GM10847 (cell line): ENCODE results near the gene PREP.

Source experiments
- POLR2A ChIP-seq: IDR thresholded peaks from 2 replicates; pipeline ENCODE4 v1.6.1; 2011; ENCODE audit not compliant: insufficient read length; ENCODE audit errors: extremely low read depth

PREP gene

DNA sequence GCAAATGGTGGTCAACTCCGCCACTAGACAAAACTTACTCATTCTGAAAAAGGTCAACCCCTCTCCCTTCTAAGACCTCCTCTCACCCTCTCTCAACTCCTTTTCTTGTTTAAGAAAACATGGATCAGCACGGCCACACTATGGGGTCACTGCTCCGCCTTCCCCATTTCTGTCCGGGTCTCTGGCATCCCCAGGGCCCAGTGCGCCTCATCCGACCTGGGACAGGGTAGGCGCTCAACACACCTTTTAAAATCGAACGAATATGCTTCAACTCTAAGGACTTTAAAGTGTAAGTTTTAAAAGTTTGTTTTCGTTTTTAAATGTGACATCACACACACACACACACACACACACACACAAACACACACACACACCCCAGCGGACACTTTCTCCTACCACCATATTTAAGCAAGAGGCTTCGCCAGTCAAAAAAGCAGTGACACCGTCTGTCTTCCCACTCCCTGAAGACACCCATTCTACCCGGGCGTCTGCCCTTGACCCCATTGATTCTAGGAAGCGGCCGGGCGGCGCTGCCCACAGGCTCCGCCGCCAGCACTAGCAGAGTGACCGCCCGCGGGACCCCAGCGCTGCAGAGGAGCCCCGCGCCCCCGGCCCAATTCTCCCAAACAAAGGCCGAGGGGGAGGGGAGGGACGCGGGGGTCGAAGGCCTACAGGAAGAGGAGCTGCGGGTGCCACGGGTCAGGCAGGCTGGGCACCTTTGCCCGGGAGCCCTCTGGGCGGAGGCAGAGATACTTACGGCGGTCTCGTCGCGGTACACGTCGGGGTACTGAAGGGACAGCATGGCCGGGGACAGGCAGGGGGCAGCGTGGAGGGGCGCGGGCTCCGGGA is 568 bp downstream of the PREP start:
- no peak for TF ChIP-seq POLR2A

DNA sequence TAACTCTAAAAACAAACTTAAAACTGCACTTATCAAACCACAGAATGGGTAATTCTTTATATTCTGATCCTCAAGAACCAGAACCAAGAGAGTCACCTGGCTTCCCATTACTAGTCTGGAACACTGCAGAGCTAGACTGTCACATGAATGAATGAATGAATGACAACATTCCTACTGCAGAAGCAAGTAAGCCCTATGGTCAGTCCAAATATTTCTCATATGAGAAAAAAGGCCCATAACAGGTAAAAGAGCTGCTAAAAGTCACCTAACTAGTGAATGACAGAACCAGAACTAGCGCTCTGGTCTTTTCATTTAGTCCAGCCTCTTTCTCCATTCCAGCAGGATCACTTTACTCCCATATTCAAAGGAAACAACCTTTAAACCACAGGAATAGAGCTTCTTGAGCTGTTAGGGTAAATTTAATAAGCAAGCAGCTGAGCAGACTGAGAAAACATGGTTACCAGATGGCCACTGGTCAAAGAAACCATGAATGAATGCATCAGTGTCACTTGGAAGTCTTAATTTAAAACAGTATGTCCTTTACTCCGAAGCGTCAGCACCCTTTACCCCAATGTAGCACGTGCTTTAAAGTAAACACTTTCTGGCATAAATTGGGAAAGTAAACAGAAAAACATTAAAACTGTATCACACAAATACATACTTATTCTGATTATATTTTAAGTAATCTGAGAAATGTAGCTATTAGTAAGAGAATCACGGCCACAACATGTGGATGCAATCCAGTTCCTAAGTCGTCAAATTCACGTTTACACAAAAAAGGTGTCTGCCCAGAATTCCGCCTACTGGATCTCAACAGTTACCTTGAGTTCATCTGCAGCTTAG is 1.4 kb downstream of the PREP start:
- TF ChIP-seq POLR2A = no peak

DNA sequence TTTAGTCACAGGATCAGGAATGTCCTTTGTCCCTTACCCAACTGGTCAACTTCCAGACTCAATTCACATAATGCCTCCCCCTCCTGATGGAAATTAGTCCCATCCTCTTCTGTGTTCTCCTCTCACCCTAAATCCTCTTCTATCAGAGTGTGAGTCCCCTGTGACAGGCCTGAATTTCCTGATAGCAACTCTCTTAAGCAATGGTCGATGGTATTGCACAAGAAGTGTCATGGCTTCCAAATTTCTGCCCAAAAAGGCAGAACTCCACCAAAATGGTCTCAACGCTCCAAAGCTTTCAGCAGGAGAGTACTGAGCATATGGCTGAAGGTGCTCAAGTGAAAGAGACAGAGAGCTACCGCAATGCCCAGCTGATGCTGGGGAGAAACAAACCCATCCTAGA is 2.4 kb downstream of the PREP start:
- TF ChIP-seq POLR2A = no peak

DNA sequence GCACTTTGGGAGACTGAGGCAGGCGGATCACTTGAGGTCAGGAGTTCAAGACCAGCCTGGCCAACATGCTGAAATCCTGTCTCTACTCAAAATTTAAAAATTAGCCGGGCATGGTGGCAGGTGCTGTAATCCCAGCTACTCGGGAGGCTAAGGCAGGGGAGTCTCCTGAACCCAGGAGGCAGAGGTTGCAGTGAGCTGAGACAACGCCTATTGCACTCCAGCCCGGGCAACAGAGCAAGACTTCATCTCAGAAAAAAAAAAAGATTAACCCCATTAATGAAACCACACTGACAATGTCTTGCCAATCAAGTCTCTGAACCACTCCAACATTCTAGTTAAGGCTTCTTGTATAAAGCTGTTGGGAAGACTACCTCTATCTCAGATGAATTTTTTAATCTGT is 4.0 kb downstream of the PREP start:
- TF ChIP-seq POLR2A = no peak

DNA sequence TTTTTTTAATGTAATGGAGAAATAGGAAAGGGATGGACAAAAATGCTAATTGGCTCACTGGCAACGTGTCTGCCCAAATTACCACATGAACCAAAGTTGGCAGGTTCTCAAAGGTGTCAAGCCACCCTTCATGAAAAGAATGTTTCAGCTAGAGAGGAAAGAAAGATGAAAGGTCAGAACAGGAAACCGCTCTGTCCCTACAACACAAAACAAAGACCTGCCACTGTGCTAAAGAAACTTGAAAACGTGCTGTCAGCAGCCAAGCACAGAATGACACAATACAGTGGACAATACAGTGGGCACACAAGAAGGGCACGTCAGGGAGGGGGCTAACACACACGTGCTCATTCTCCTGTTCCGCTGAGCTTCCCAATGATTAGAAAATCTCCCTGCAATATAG is 4.9 kb downstream of the PREP start:
- no peak for TF ChIP-seq POLR2A

DNA sequence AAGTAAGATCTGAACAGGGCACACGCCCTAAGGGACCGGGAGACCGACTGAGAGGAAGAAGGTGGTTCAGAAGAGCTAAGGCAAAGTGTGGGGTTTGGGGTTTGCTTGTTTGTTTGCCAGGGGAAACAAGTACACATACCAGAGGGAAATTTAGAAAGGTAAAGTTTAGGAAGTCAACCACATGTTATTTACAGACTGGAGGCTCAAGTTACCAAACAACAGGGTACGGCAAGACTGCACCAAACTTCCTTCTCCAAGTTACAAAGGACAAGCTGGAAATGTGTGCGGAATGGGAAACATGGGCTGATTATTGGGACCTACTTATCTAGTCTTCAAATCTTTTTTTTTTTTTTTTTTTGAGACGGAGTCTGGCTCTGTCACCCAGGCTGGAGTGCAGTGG is 11.2 kb downstream of the PREP start:
- no peak for TF ChIP-seq POLR2A

DNA sequence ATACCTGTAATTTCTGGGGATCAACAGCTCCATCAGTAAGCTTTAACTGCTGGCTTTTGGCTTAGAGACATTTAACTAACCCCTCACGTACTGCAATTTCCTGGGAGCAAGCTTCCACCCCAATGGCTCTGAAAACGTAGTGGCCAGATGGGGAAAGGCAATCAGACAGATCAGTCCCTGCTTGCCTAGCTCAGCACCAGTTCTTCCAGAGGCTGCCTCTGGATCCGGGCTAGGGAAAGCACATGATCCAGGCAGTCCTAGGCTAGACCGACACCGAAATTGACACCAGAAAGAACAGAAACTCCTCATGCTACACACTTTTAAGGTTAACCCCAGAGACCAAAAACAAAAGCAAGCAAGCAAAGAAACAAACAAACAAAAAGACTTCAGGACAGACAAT is 13.3 kb downstream of the PREP start:
- no peak for TF ChIP-seq POLR2A

DNA sequence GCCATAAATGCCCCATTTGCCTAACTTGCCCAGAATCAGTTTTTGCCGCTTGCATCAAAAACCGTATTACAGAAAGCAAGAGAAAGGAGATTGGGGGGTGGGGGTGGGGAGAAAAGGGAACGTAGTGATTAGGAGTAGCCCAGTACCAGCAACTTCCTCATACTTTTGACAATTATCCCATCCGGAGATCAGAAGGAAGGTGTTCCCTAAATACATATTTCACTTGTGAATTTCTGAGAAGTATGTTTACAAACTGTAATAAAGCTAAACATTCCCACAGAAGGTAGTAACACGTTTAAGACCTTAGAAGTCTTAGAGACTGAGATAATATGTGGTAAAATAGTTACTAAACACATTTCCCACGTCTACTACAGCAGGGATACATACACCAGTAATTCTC is 14.5 kb downstream of the PREP start:
- TF ChIP-seq POLR2A = no peak

DNA sequence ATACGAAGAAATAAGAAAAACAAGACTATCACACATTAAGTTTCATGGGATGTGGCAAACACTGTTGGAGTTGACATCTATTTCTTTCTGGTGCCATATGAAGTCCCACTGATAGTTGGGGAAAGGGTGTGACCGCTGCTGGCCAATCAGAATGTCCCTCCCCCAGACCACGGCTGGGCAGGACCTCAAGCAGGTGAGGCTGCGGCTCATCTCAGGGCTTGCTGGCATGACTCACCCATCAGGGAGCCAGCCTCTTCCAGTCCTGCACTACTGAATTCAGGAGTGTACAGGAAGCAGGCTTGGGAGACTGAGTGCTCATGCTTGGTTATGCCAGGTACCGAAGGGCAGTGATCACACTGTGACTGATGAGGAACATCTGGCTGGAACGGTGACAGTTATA is 18.9 kb downstream of the PREP start:
- no peak for TF ChIP-seq POLR2A

DNA sequence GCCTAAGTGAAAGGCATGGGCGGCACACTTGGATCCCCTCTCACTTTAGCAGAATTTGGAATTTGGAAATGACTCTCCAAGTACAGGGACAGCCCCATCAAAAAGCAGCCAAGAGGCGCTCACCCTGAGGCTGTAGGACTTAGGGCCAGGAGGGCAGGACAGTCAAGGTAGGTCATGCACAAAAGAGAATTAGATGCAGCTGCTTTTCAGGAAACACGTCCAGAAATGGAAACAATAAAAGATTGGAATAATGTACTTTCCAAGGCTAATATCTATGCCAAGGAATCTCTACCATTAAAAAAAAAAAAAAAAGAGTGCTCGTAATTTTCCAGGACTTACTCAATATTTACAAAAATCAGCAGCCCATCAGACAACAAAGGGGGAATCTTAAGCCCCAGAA is 19.9 kb downstream of the PREP start:
- TF ChIP-seq POLR2A = no peak

DNA sequence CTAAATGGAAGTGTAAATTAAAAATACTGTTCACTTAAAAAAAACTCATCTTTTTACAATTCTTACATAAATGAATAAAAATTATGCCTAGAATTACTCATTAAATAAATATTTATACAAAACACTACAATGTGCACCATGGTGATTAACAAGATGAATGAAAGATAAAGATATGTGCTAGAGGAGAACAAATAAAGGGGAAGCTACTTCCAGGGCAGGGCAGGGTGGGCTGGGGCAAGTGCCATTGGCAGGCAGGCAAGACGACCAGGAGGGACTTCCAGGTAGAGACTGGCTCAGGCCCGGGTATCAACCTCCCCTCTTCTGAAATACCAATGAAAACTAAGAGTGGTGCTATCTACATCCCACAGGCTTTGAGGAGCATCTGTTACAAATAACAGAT is 20.4 kb downstream of the PREP start:
- TF ChIP-seq POLR2A = no peak

DNA sequence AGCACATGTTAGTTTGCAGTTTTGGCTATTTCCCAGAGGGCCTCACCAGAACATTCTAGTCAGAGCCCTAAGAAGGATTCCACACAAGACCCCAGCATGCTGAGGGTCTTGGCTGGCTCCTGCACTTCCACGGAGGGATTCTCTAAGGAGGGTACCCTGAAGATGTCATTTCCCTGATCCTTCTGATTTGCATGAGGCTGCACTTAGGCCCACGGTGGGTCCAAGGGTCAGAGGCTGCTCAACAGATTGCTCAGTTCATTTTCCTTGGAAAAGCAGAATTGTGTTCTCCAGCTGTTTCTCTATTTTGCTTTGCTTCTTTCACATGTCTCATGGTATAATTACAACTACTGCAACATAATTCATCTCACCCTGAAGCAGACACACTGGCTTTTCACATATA is 22.2 kb downstream of the PREP start:
- no peak for TF ChIP-seq POLR2A

DNA sequence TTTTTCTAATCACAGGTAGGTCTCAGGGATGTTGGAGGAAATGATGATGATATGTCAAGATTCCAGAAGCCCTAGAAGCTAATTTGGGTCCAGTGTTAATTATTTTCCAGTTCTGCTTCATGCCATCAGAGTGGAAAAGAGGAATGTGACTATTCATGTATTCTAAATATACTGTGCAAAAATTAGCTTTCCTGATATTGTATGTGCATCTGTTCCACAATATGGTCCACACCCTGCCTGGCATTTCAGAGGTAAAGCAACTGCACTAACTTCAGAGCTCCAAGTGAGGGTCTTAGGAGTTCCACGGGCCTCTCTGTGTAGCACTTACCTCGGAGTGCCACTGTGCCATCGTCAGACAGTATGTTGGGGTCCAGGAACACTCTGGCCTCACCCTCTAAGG is 27.1 kb downstream of the PREP start:
- no peak for TF ChIP-seq POLR2A

DNA sequence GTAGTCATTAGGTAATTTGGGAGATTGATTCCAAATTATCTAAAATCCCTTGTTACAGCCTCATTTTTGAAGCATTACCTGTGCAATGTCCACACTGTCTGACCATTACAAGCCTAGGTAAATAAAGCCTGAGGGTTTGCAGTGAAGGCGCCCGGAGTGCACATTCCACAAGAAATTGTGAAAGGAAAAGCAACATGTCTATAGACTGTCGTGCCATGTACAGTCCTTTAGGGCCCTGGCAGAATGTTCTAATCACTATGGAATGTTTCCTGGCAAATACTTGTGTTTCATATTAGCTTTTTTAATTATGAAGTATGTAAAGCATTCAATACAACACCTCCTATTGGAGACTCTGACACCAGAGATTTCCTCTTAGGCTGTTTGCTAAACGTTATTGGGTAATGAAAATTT is 28.9 kb downstream of the PREP start:
- TF ChIP-seq POLR2A = no peak

DNA sequence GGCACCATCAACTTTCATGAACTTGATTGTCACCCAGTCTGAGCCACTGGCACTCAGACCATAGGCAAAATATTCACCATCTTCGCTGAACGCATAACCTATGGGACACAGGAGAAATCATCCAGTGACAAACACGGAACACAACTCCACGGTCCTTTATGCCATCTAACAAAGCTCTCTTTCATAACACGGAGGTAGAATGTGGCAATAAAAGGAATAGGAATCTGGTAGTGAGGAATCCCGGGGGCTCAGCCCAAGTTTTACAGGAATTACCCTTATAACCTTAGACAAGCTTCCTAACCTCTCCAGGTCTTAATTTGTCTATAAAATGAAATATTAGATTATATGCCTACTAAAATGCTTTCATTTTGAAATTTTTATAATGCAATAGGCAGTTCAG is 29.4 kb downstream of the PREP start:
- no peak for TF ChIP-seq POLR2A

DNA sequence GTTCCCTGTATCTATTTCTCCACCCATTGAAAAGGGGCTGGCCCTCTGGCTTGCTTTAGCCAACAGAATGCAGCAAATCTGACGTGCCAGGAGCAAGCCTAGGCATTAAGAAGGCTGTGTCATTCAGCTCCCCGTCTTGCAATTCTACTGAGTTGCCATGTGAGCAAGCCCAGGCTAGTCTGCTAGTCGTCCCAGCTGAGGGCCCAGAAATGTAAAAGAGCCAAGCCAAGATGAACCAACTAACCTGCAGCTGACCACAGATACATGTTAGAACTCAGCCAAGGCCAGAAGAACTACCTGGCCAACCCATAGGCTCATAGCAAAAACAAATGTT is 30.1 kb downstream of the PREP start:
- TF ChIP-seq POLR2A = no peak

DNA sequence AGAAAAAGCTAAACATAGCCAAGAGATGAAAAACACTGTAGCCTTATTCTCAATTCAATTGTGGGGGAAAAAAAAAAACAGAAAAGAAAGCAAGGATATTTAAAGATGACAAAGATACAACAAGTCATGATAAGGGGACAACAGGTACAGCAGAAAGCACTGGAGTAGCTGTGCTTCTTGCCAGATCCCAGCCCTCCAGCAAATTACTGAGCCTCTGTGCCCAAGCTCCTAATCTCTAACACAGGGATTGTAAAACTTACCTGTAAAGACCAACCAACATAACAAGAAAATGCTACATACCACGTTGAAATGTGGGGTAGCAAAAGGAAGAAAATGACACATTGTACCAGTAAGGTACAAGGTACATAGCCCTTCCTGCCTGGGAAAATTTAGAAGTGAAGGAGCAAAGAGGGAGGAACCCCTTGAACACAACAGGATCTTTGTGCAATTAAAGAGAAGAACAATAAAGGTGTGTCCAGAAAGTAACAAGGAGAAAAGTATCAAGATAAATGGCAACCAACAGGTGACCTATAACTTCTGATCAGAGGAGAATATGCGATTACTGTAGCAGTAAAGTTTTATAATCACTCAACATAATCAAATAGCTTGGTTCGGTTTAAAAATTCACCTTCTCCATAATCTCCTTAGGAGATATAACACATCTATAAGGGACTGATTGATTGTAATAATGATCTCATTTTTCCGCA is 30.6 kb downstream of the PREP start:
- no peak for TF ChIP-seq POLR2A

DNA sequence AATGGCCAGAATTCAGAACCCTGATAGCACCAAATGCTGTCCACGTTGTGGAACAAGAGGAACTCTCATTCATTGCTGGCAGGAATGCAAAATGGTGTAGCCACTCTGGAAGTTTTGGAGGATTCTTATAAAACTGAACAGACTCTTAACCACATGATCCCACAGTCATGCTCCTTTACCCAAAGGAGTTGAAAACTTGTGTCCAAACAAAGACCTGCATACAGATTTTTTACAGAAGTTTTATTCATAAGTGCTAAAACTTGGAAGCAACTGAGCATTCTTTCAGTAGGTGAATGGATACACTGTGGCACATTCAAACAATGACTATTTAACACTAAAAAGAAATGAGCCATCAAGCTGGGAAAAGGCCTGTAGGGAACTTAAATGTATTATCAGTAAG is 32.5 kb downstream of the PREP start:
- no peak for TF ChIP-seq POLR2A
